Measurements from ENCODE around the gene LRRC36. TPM values are rescaled to one million over a fixed set of nuclear protein-coding genes. Genes with fewer than 3 reads are reported as not detected.

LRRC36 gene
- total and polyA plus RNA-seq, 9 of the 15 experiments (the other 6 are each of a cell fraction or from before 2014, with no cell fraction given): 0.09 to 0.40 (median 0.17) TPM; not detected in 1

DNA sequence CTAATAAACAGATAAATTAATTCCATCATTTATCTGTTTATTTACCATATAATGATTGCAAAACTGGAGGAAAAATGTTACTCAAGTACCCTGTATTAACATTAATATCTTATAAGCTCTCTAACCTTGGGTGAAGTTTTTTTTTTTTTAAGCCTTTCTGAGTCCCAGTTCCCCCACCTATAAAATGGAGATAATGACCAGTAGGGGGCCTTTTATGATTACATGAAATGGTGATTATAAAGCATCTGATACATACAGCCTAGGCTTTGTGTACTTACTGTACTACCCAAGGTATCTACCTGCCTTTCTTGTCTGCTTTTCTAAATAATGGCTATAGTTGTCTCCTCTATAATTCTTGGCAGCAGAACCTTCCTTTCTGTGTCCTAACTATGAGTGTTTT, 22.6 kb downstream of the LRRC36 start:
- H3K27me3 ChIP-seq (ENCODE audit: control insufficient read depth in 2 of 2, insufficient read depth in 2 of 2, low read length in 2 of 2): peaks cover 6 to 9% of the 10 kb centered on the region in 2 experiments; a peak in 3 of 5 replicates
- H3K4me3 ChIP-seq: no peak overlapping the region
- H3K36me3 ChIP-seq (ENCODE audit: control insufficient read depth, insufficient read depth, low read length): no peaks in the 10 kb centered on the region
- in situ Hi-C loops (cut with MboI) (no loop called here), intact Hi-C loops (cut with micrococcal nuclease) (loop anchor here (10.0 kb wide), 1 partner anchor 46 kb away; the partner anchor contains the start of gene TPPP3)
- BruUV-seq (replicated peaks): no TSS peak
- no peaks in the 10 kb centered on the region for H4K20me1 ChIP-seq (replicated peaks; ENCODE audit: control insufficient read depth, insufficient read depth, low read length)
- no peak overlapping the region for H3K27ac ChIP-seq (ENCODE audit: extremely low read depth, low read depth, low read length)
- H3K9me3 ChIP-seq (replicated peaks; ENCODE audit: control insufficient read depth, insufficient read depth, low read depth, low read length): no peaks in the 10 kb centered on the region
- no peaks in the 10 kb centered on the region for H3K9me1 ChIP-seq (ENCODE audit: control insufficient read depth, insufficient read depth, low read length)
- FAIRE-seq: peak; percentile 58
- ATAC-seq: peak; percentile 68
- POLR2A ChIA-PET: no interaction called here
- TF ChIP-seq, protein P1, sequence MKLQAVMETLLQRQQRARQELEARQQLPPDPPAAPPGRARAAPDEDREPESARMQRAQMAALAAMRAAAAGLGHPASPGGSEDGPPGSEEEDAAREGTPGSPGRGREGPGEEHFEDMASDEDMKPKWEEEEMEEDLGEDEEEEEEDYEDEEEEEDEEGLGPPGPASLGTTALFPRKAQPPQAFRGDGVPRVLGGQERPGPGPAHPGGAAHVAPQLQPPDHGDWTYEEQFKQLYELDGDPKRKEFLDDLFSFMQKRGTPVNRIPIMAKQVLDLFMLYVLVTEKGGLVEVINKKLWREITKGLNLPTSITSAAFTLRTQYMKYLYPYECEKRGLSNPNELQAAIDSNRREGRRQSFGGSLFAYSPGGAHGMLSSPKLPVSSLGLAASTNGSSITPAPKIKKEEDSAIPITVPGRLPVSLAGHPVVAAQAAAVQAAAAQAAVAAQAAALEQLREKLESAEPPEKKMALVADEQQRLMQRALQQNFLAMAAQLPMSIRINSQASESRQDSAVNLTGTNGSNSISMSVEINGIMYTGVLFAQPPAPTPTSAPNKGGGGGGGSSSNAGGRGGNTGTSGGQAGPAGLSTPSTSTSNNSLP (IDR thresholded peaks at IDR 0.05; ENCODE audit: borderline replicate concordance, low read depth, low read length): peak; percentile 98
- TF ChIP-seq, protein P2, sequence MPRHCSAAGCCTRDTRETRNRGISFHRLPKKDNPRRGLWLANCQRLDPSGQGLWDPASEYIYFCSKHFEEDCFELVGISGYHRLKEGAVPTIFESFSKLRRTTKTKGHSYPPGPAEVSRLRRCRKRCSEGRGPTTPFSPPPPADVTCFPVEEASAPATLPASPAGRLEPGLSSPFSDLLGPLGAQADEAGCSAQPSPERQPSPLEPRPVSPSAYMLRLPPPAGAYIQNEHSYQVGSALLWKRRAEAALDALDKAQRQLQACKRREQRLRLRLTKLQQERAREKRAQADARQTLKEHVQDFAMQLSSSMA (CRISPR knock-in tag; IDR thresholded peaks at IDR 0.05): no peak
- TF ChIP-seq RAD21 (CRISPR knock-in tag; conservative IDR thresholded peaks at IDR 0.05 in 1 of 2, IDR thresholded peaks at IDR 0.05 in 1 of 2): peak in 1 of 2 experiments; percentile 38; a peak in 2 of 4 replicates
- TF ChIP-seq ETS2 (tag; IDR thresholded peaks at IDR 0.05; ENCODE audit: borderline replicate concordance, poor library complexity, severe bottlenecking): no peak
- TF ChIP-seq, protein P3, sequence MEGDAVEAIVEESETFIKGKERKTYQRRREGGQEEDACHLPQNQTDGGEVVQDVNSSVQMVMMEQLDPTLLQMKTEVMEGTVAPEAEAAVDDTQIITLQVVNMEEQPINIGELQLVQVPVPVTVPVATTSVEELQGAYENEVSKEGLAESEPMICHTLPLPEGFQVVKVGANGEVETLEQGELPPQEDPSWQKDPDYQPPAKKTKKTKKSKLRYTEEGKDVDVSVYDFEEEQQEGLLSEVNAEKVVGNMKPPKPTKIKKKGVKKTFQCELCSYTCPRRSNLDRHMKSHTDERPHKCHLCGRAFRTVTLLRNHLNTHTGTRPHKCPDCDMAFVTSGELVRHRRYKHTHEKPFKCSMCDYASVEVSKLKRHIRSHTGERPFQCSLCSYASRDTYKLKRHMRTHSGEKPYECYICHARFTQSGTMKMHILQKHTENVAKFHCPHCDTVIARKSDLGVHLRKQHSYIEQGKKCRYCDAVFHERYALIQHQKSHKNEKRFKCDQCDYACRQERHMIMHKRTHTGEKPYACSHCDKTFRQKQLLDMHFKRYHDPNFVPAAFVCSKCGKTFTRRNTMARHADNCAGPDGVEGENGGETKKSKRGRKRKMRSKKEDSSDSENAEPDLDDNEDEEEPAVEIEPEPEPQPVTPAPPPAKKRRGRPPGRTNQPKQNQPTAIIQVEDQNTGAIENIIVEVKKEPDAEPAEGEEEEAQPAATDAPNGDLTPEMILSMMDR (IDR thresholded peaks at IDR 0.05 in 2 of 3, conservative IDR thresholded peaks at IDR 0.05 in 1 of 3; ENCODE audit: insufficient read depth in 2 of 3, low read depth in 1 of 3, low read length in 3 of 3): peak; percentile 32 to 55 (median 33); a peak in 4 of 6 replicates
- peak; percentile 65; the same call in 1 of the 2 replicates for TF ChIP-seq ZNF384 (IDR thresholded peaks at IDR 0.05; ENCODE audit: low read depth, low read length)
- CTCF ChIA-PET (ENCODE audit: low intra/inter-chr PET ratio): interaction anchor here (0.7 kb wide), 1 partner anchor 32 kb away, joined by 5 read pairs; no protein-coding TSS in a partner anchor
- DNase-seq (ENCODE audit: extremely low read depth in 1 of 4, low spot score in 3 of 4): peak in 3 of 4 experiments; percentile 26 to 38 (median 35)
- H3K9ac ChIP-seq (ENCODE audit: insufficient read depth in 1 of 2, low read depth in 2 of 2, low read length in 2 of 2): no peak overlapping the region
- H3K4me2 ChIP-seq (ENCODE audit: insufficient read depth, low read length): no peak overlapping the region
- H2AFZ ChIP-seq (ENCODE audit: low read depth, low read length): no peak overlapping the region
- H3K4me1 ChIP-seq (replicated peaks in 1 of 2; ENCODE audit: control insufficient read depth in 2 of 2, insufficient read depth in 2 of 2, low read length in 2 of 2): no peaks in the 10 kb centered on the region
- H3K79me2 ChIP-seq (ENCODE audit: control insufficient read depth, insufficient read depth, low read length): no peaks in the 10 kb centered on the region

All from K562 (cell line).